HL-60 (cell line): ENCODE data around the gene BMAL1.

Source experiments
- DNase-seq, 2 experiments: peaks; one replicate each; pipeline ENCODE4 v3.0.0-alpha.2; 2010 to 2020; ENCODE audit warnings: low read depth in 1 of 2, low spot score in 1 of 2
- H3K27ac ChIP-seq: fragments of 250-450 bp; sonication (Bioruptor Pico); replicated peaks from 2 replicates; pipeline ENCODE4 v1.5.1; 2020; ENCODE audit warnings: mild to moderate bottlenecking, moderate library complexity
- H3K27me3 ChIP-seq: fragments of 250-450 bp; sonication (Bioruptor Pico); 2 replicates; pipeline ENCODE4 v1.5.1; 2021; ENCODE audit warnings: mild to moderate bottlenecking, moderate library complexity; ENCODE audit not compliant: insufficient read depth, poor library complexity, severe bottlenecking
- H3K4me3 ChIP-seq: replicated peaks from 2 replicates; pipeline ENCODE4 v1.5.1; 2011; ENCODE audit warnings: mild to moderate bottlenecking, control low read depth, low read length; ENCODE audit not compliant: insufficient read depth
- CTCF ChIP-seq: IDR thresholded peaks from one replicate; pipeline ENCODE4 v1.5.1; 2011; ENCODE audit warnings: low read length, control low read depth, inconsistent platforms; ENCODE audit not compliant: insufficient read depth
- GABPA ChIP-seq: IDR thresholded peaks from 2 replicates; pipeline ENCODE4 v1.6.1; 2012; ENCODE audit warnings: low read depth
- POLR2AphosphoS5 ChIP-seq: IDR thresholded peaks from 2 replicates; pipeline ENCODE4 v1.6.1; 2012; ENCODE audit warnings: low read depth
- REST ChIP-seq: IDR thresholded peaks from 2 replicates; pipeline ENCODE4 v1.6.1; 2012; ENCODE audit warnings: low read depth; ENCODE audit not compliant: insufficient replicate concordance
- SPI1 ChIP-seq: IDR thresholded peaks from 2 replicates; pipeline ENCODE4 v1.6.1; 2012; ENCODE audit warnings: low read depth, mild to moderate bottlenecking, borderline replicate concordance

BMAL1 gene

GRCh38 chr11:13344818-13345217 is 67.2 kb downstream of the BMAL1 start:
- no peak overlapping the region for H3K27ac ChIP-seq
- DNase-seq: no peak

GRCh38 chr11:13346470-13346869 is 68.9 kb downstream of the BMAL1 start:
- TF ChIP-seq GABPA (no peak), CTCF (no peak), POLR2AphosphoS5 (no peak), REST (no peak), SPI1 (no peak)
- DNase-seq: no peak
- H3K27ac ChIP-seq: no peak overlapping the region
- H3K27me3 ChIP-seq: no peaks in the 10 kb centered on the region
- H3K4me3 ChIP-seq: no peak overlapping the region

More at GRCh38 chr11:13344818-13345217, 67.2 kb downstream of the BMAL1 start:
- no peak overlapping the region for H3K4me3 ChIP-seq
- H3K27me3 ChIP-seq: no peaks in the 10 kb centered on the region
- no peak for TF ChIP-seq CTCF
- TF ChIP-seq SPI1: no peak
- TF ChIP-seq REST: no peak
- TF ChIP-seq POLR2AphosphoS5: no peak
- TF ChIP-seq GABPA: no peak

- Histone ChIP-seq H3K4me3 (no peak overlapping the region), H3K27ac (no peak overlapping the region), H3K27me3 (no peaks in the 10 kb centered on the region)
- no peak for DNase-seq
- no peak for TF ChIP-seq REST
- no peak for TF ChIP-seq CTCF
- TF ChIP-seq GABPA: no peak
- TF ChIP-seq POLR2AphosphoS5: no peak
- TF ChIP-seq SPI1: no peak
Measured at GRCh38 chr11:13347901-13348300, 70.3 kb downstream of the BMAL1 start.
